NB4 (cell line): Measurements from ENCODE around the gene POLR3H.

ENCODE experiments used
- DNase-seq: peaks from one replicate; pipeline ENCODE4 v3.0.0; 2010; ENCODE audit warnings: low read depth
- H3K4me3 ChIP-seq: one replicate; pipeline ENCODE4 v1.5.1; 2011; ENCODE audit warnings: mild to moderate bottlenecking, low read depth, low read length, moderate library complexity
- CTCF ChIP-seq: IDR thresholded peaks from one replicate; pipeline ENCODE4 v1.5.1; 2012; ENCODE audit warnings: low read depth, low read length
- MYC ChIP-seq: IDR thresholded peaks from 2 replicates; pipeline ENCODE4 v1.6.1; 2011; ENCODE audit warnings: low read depth, low read length
- POLR2A ChIP-seq: IDR thresholded peaks from 2 replicates; pipeline ENCODE4 v1.6.1; 2011; ENCODE audit warnings: mild to moderate bottlenecking; ENCODE audit not compliant: insufficient read length; ENCODE audit errors: extremely low read depth
- TF ChIP-seq, protein P1 (sequence below): IDR thresholded peaks from 2 replicates; pipeline ENCODE4 v1.6.1; 2011; ENCODE audit warnings: low read depth, low read length

POLR3H gene

DNA sequence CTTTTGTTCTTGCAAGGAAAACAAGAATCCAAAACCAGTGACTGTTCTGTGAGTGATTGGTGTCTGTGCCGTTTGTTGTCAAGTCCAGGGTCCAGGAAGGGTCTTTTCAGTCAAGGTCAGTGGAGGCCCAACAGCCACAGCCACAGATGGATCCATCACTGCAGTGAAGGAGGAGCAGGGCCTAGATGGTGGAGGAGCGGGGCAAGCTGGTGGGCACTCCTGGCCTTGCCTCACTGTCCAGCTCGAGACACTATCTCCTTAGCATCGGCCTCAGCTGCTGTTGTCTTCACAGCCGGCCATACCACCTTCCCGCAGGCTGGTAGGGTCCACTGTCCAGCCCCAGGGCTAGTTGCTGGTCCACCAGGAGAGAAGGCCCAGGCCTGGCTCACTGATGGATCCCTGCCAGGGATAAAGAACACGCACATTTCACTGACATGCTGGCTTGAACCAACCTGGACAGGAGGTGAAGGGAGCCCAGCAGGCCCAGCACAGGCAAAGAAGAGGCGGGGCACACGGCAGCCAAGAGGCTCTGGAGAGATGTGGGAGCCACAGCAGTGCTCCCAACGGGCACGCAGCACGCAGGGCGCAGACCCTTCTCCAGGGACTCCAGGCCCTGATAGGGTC is 15.2 kb downstream of the POLR3H start:
- H3K4me3 ChIP-seq = no peak overlapping the region
- TF ChIP-seq, protein P1, sequence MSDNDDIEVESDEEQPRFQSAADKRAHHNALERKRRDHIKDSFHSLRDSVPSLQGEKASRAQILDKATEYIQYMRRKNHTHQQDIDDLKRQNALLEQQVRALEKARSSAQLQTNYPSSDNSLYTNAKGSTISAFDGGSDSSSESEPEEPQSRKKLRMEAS = no peak
- TF ChIP-seq MYC = no peak
- no peak for DNase-seq

DNA sequence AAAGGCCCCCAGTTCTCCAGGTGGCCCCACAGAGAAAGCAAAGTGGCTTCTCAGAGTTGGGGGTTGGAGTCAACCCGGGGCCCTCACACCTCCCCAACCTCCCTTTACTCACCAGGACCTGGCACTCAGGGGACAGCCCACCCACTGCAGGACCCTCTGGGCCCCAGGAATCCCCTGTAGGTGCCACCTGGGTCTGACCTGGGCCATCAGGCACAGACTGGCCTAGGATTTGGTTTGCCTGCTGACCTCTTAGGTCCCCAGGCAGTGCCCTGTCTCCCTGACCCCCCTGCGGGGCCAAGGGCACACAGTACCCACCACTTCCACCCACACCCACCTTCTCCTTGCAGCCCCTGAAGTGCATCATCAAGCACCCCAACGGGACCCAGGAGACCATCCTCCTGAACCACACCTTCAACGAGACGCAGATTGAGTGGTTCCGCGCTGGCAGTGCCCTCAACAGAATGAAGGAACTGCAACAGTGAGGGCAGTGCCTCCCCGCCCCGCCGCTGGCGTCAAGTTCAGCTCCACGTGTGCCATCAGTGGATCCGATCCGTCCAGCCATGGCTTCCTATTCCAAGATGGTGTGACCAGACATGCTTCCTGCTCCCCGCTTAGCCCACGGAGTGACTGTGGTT is 16.0 kb downstream of the POLR3H start:
- no peak for DNase-seq
- TF ChIP-seq POLR2A (no peak), MYC (no peak), CTCF (no peak)
- TF ChIP-seq, protein P1 = no peak
- no peak overlapping the region for H3K4me3 ChIP-seq

DNA sequence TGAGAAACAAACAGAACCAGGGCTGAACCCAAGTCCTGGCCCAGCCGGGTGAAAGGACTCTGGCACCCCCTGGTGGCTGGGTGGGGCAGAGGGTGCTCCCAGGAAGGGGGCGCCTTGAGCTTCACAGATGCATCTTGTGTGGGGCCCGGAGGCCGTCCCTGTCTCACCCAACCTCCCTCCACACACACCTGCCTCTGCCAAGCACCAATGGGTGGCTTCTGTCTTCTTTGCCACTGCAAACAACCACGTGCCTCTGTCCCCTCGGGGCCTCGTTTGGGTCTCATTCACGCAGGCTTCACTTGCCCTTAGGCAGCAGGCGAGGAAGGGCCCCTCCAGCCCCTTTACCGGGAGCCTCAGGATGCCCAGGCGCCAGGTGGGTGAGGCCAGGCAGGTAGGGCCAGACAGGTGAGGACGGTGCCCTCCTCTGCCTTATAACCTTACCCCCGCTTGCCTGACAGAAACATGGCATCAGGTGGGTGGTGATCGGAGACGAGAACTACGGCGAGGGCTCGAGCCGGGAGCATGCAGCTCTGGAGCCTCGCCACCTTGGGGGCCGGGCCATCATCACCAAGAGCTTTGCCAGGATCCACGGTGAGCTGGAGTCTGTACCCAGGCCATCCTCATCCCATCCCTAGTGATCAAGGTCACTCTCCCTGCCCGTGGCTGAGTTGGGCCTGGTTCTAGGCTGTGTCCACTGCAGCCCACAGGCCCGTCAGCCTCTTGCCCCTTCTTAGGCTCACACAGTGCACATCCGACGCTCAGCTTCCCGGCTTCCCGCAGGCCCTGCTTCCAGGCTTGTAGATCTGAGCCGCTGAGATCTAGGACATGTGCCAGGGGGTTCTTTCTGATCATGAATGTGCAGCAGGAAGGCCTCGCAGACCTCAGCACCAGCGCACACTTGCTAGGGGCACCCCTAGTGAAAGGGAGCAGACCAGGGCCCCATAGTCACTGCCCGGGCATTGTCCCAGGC is 17.2 kb downstream of the POLR3H start:
- peak; percentile 49 for DNase-seq
- TF ChIP-seq MYC (no peak), CTCF (peak; percentile 80)
- H3K4me3 ChIP-seq = no peak overlapping the region

DNA sequence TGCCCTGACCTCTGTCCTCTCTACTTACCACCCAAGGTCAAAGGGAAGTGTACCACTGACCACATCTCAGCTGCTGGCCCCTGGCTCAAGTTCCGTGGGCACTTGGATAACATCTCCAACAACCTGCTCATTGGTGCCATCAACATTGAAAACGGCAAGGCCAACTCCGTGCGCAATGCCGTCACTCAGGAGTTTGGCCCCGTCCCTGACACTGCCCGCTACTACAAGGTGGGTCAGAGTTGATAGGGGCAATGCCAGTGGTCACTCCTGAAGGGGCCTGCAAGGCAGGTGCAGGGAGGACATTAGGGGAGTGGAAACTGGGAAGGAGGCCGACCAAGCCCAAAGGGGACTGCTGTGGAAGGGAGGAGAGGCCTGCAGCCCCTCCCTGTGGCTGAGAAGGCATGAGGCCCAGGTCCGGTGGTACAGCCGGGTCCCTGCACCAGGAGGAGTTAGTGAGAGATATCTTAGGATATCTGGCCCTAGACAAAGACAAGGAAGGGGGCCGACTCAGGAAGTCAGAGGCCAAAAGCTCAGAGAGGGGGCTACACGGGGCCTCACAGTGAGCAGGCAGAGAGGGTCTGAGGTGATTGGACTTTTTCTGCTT is 17.9 kb downstream of the POLR3H start:
- no peak overlapping the region for H3K4me3 ChIP-seq
- TF ChIP-seq CTCF (no peak), POLR2A (no peak), MYC (no peak)
- TF ChIP-seq, protein P1 = no peak
- no peak for DNase-seq

DNA sequence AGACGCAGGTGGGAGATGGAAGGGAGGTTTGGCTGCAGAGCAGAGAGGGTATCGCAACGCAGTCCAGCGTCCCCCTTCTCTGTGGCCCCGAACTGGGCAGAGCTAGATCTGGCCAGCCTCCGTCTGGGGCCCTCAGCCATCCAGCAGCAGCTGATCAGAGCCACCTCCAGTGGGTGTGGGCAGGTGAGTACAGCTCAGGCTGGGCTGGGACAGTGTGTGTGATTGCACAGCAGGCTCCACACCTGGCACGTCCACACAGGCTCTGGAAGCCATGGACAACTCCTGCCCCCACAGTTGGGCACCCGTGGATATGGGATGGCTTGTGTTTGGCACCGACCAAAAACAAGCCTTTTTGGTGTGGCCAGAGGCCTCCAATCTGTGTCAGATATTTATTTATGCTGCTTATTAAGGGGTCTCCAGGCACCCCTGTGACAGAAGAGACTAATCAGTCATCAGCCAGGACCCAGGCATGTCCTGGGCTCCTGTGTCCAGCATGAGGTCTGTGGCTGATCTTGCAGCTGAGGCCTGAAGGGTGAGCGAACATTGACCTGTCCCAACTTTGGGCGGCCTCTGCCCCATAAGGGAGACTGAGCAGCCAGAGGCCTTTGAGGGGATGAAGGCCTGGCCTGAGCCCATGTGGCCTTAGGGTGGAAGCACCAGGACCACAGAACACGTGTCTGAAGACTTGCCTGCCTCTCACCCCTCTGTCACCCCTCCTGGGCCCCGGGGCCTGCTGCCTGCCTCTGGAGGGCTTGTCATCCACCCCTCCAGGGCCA is 18.6 kb downstream of the POLR3H start:
- DNase-seq = no peak
- no peak overlapping the region for H3K4me3 ChIP-seq
- TF ChIP-seq MYC = no peak
- TF ChIP-seq, protein P1 = no peak
- TF ChIP-seq POLR2A = no peak
- no peak for TF ChIP-seq CTCF
